ENCODE data around the gene GRIK3. TPM values are rescaled to one million over a fixed set of nuclear protein-coding genes. Genes with fewer than 3 reads are reported as not detected.

GRIK3 gene
- total RNA-seq, 1 experiment from 2014 or later: 5.5 TPM

- Mint-ChIP-seq H3K4me3 (no peak overlapping the region), H3K4me1 (peaks cover 9% of the 10 kb centered on the region), H3K9me3 (no peaks in the 10 kb centered on the region), H3K27me3 (ENCODE audit: low read depth) (no peaks in the 10 kb centered on the region; the same call in 1 of the 2 replicates), H3K27ac (no peak overlapping the region), H3K36me3 (no peaks in the 10 kb centered on the region)
- ATAC-seq (no peak), DNase-seq (ENCODE audit: low spot score) (no peak)
- TF ChIP-seq GRHL2 (CRISPR knock-in tag; IDR thresholded peaks at IDR 0.05; ENCODE audit: insufficient replicate concordance, severe bottlenecking) (no peak), ZNF532 (CRISPR knock-in tag; IDR thresholded peaks at IDR 0.05; ENCODE audit: borderline replicate concordance) (no peak), ZNF121 (CRISPR knock-in tag; IDR thresholded peaks at IDR 0.05) (no peak), ATF2 (CRISPR knock-in tag; IDR thresholded peaks at IDR 0.05; ENCODE audit: borderline replicate concordance, low read depth) (no peak), SOX15 (CRISPR knock-in tag; IDR thresholded peaks at IDR 0.05) (no peak)
- ChIA-PET POLR2A (interaction anchor here (0.6 kb wide), 1 partner anchor 1651 kb away, joined by 4 read pairs; no protein-coding TSS in a partner anchor), CTCF (interaction anchor here (1.0 kb wide), 1 partner anchor 30 kb away, joined by 3 read pairs; no protein-coding TSS in a partner anchor)
Observed at GRCh38 chr1:36987276-36987675, 47.0 kb downstream of the GRIK3 start.

- no peaks in the 10 kb centered on the region for H3K9me3 Mint-ChIP-seq
- H3K27me3 Mint-ChIP-seq (ENCODE audit: low read depth): no peaks in the 10 kb centered on the region
- H3K27ac Mint-ChIP-seq: no peak overlapping the region
- no peak for ATAC-seq
- no peak for DNase-seq (ENCODE audit: low spot score)
- H3K36me3 Mint-ChIP-seq: no peaks in the 10 kb centered on the region
- peaks cover 12% of the 10 kb centered on the region for H3K4me1 Mint-ChIP-seq
- ChIA-PET CTCF (interaction anchor here (1.0 kb wide), 1 partner anchor 31 kb away, joined by 3 read pairs; no protein-coding TSS in a partner anchor), POLR2A (no interaction called here)
- no peak overlapping the region for H3K4me3 Mint-ChIP-seq
- TF ChIP-seq MXD4 (CRISPR knock-in tag; IDR thresholded peaks at IDR 0.05; ENCODE audit: borderline replicate concordance) (no peak), NR3C1 (CRISPR knock-in tag; conservative IDR thresholded peaks at IDR 0.05; ENCODE audit: low read depth) (no peak), ZNF219 (CRISPR knock-in tag; IDR thresholded peaks at IDR 0.05; ENCODE audit: borderline replicate concordance) (no peak), AFF4 (CRISPR knock-in tag; IDR thresholded peaks at IDR 0.05; ENCODE audit: borderline replicate concordance) (no peak), MLX (CRISPR knock-in tag; IDR thresholded peaks at IDR 0.05) (no peak), RORB (CRISPR knock-in tag; IDR thresholded peaks at IDR 0.05) (no peak), USF1 (CRISPR knock-in tag; IDR thresholded peaks at IDR 0.05) (no peak), ERG (CRISPR knock-in tag; IDR thresholded peaks at IDR 0.05) (no peak), SMAD3 (CRISPR knock-in tag; IDR thresholded peaks at IDR 0.05; ENCODE audit: borderline replicate concordance) (no peak), PRRX2 (CRISPR knock-in tag; IDR thresholded peaks at IDR 0.05) (no peak), ZNF121 (CRISPR knock-in tag; IDR thresholded peaks at IDR 0.05) (no peak), HMGA2 (CRISPR knock-in tag; IDR thresholded peaks at IDR 0.05) (no peak), FOXP1 (CRISPR knock-in tag; IDR thresholded peaks at IDR 0.05; ENCODE audit: borderline replicate concordance) (no peak), ZNF396 (CRISPR knock-in tag; IDR thresholded peaks at IDR 0.05; ENCODE audit: borderline replicate concordance) (no peak), ATF1 (CRISPR knock-in tag; IDR thresholded peaks at IDR 0.05) (no peak), CTCF (IDR thresholded peaks at IDR 0.05) (no peak)
Observed at GRCh38 chr1:36986241-36986985, 47.9 kb downstream of the GRIK3 start.

All from WTC11 (cell line).